Activated gamma-delta T cell (primary cell): ENCODE data around the gene PPP1CA.

Experiments
- DNase-seq: peaks from one replicate; lab custom pipeline; 2025; lab: John Stamatoyannopoulos, UW

PPP1CA gene

GRCh38 chr11:67418476-67419281, 17.0 kb upstream of the PPP1CA start:
- DNase-seq: no peak

- no peak for DNase-seq
Observed at GRCh38 chr11:67417425-67417824, 15.8 kb upstream of the PPP1CA start.

- DNase-seq: peak; percentile 44
Observed at GRCh38 chr11:67416416-67417335, 15.0 kb upstream of the PPP1CA start.

- DNase-seq: no peak
Observed at GRCh38 chr11:67415501-67416304, 14.0 kb upstream of the PPP1CA start, which contains the start of gene CARNS1. Gene CARNS1 (plus strand): TSS chr11:67415678. CDS start chr11:67416200, 522 bp downstream.

GRCh38 chr11:67413266-67413849, 11.7 kb upstream of the PPP1CA start:
- no peak for DNase-seq

- no peak for DNase-seq
Observed at GRCh38 chr11:67412495-67413179, 11.0 kb upstream of the PPP1CA start.

GRCh38 chr11:67411785-67412152, 10.1 kb upstream of the PPP1CA start:
- no peak for DNase-seq

- no peak for DNase-seq
Observed at GRCh38 chr11:67410984-67411784, 9.5 kb upstream of the PPP1CA start.

- no peak for DNase-seq
Observed at GRCh38 chr11:67410369-67410831, 8.7 kb upstream of the PPP1CA start.

GRCh38 chr11:67409781-67410368, 8.2 kb upstream of the PPP1CA start:
- DNase-seq: no peak

- DNase-seq: peak; percentile 58
Observed at GRCh38 chr11:67409261-67409666, 7.6 kb upstream of the PPP1CA start.

GRCh38 chr11:67408437-67409200, 7.0 kb upstream of the PPP1CA start:
- DNase-seq: no peak

- no peak for DNase-seq
Observed at GRCh38 chr11:67407688-67408163, 6.1 kb upstream of the PPP1CA start.

GRCh38 chr11:67406969-67407687, 5.5 kb upstream of the PPP1CA start:
- DNase-seq: no peak

GRCh38 chr11:67406420-67406968, 4.8 kb upstream of the PPP1CA start:
- DNase-seq: no peak

- no peak for DNase-seq
Observed at GRCh38 chr11:67405688-67406339, 4.2 kb upstream of the PPP1CA start.

GRCh38 chr11:67405196-67405567, 3.5 kb upstream of the PPP1CA start:
- DNase-seq: no peak
